Trophoblast cell (in vitro differentiated cells and primary cell): ENCODE data around the gene EGFL7.

Experiments used
- DNase-seq, 2 donors: peaks; one replicate each; pipeline ENCODE4 v3.0.0-alpha.2; 2016
- H2AFZ ChIP-seq: 2 replicates; pipeline ENCODE4 v1.6.1; 2013; ENCODE audit warnings: low read length, moderate library complexity, mild to moderate bottlenecking; ENCODE audit not compliant: insufficient read depth, poor library complexity
- H2AK5ac ChIP-seq: 2 replicates; pipeline ENCODE4 v1.6.1; 2013; ENCODE audit warnings: mild to moderate bottlenecking, low read length
- H2BK120ac ChIP-seq: 2 replicates; pipeline ENCODE4 v1.6.1; 2013; ENCODE audit warnings: low read length, mild to moderate bottlenecking, moderate library complexity; ENCODE audit not compliant: insufficient read depth, poor library complexity
- H2BK12ac ChIP-seq: 2 replicates; pipeline ENCODE4 v1.6.1; 2013; ENCODE audit warnings: mild to moderate bottlenecking, low read length, moderate library complexity
- H2BK5ac ChIP-seq: 2 replicates; pipeline ENCODE4 v1.6.1; 2013; ENCODE audit warnings: low read length, low read depth, moderate library complexity, mild to moderate bottlenecking; ENCODE audit not compliant: poor library complexity
- H3K14ac ChIP-seq: 2 replicates; pipeline ENCODE4 v1.6.1; 2013; ENCODE audit warnings: mild to moderate bottlenecking, low read length
- H3K18ac ChIP-seq: 2 replicates; pipeline ENCODE4 v1.6.1; 2013; ENCODE audit warnings: mild to moderate bottlenecking, low read length
- H3K23ac ChIP-seq: 2 replicates; pipeline ENCODE4 v1.6.1; 2013; ENCODE audit warnings: low read length
- H3K27ac ChIP-seq: 2 replicates; pipeline ENCODE4 v1.5.1; 2013; ENCODE audit warnings: low read depth, mild to moderate bottlenecking, inconsistent platforms, low read length, moderate library complexity
- H3K27me3 ChIP-seq: 2 replicates; pipeline ENCODE4 v1.6.1; 2013; ENCODE audit warnings: inconsistent platforms, mild to moderate bottlenecking, low read length, moderate library complexity; ENCODE audit not compliant: insufficient read depth
- H3K36me3 ChIP-seq, 2 experiments: 1 replicate in 1 of 2; 2 replicates in 1 of 2; pipeline ENCODE4 v1.6.1; 2013; ENCODE audit warnings: low read length in 2 of 2, mild to moderate bottlenecking in 2 of 2, moderate library complexity in 1 of 2; ENCODE audit not compliant: insufficient read depth in 2 of 2, control insufficient read depth in 1 of 2
- H3K4ac ChIP-seq: 2 replicates; pipeline ENCODE4 v1.6.1; 2013; ENCODE audit warnings: low read depth, mild to moderate bottlenecking, low read length, moderate library complexity
- H3K4me1 ChIP-seq, 2 experiments: 1 replicate in 1 of 2; 2 replicates in 1 of 2; pipeline ENCODE4 v1.6.1; 2013; ENCODE audit warnings: low read length in 2 of 2, mild to moderate bottlenecking in 2 of 2, moderate library complexity in 1 of 2; ENCODE audit not compliant: insufficient read depth in 2 of 2, control insufficient read depth in 1 of 2
- H3K4me2 ChIP-seq: 2 replicates; pipeline ENCODE4 v1.6.1; 2013; ENCODE audit warnings: inconsistent platforms, mild to moderate bottlenecking, low read length, moderate library complexity
- H3K4me3 ChIP-seq: 2 replicates; pipeline ENCODE4 v1.5.1; 2013; ENCODE audit warnings: mild to moderate bottlenecking, low read depth, low read length, inconsistent platforms
- H3K79me1 ChIP-seq: one replicate; pipeline ENCODE4 v1.6.1; 2013; ENCODE audit warnings: low read length
- H3K79me2 ChIP-seq: 2 replicates; pipeline ENCODE4 v1.6.1; 2013; ENCODE audit warnings: low read length, mild to moderate bottlenecking; ENCODE audit not compliant: control insufficient read depth, insufficient read depth, poor library complexity
- H3K9ac ChIP-seq: 2 replicates; pipeline ENCODE4 v1.6.1; 2013; ENCODE audit warnings: mild to moderate bottlenecking, low read length
- H3K9me3 ChIP-seq: 2 replicates; pipeline ENCODE4 v1.6.1; 2013; ENCODE audit warnings: low read depth, mild to moderate bottlenecking, control low read depth, inconsistent platforms, low read length; ENCODE audit not compliant: insufficient read depth
- H4K12ac ChIP-seq: 2 replicates; pipeline ENCODE4 v1.6.1; 2013; ENCODE audit warnings: low read depth, mild to moderate bottlenecking, low read length, moderate library complexity
- H4K8ac ChIP-seq: 2 replicates; pipeline ENCODE4 v1.6.1; 2013; ENCODE audit warnings: low read depth, mild to moderate bottlenecking, low read length, moderate library complexity
- H4K91ac ChIP-seq: one replicate; pipeline ENCODE4 v1.6.1; 2013; ENCODE audit warnings: low read depth, mild to moderate bottlenecking, low read length, moderate library complexity
- WGBS: extraction: QIAGEN DNeasy Blood & Tissue Kit; methylation state at CpG from one replicate; pipeline ENCODE4 v1.1.7; 2013; ENCODE audit warnings: missing lambda C conversion rate; ENCODE audit not compliant: insufficient read length, insufficient coverage; ENCODE audit errors: extremely low coverage; 5-methylcytosine and 5-hydroxymethylcytosine counted together

Gene EGFL7

DNA sequence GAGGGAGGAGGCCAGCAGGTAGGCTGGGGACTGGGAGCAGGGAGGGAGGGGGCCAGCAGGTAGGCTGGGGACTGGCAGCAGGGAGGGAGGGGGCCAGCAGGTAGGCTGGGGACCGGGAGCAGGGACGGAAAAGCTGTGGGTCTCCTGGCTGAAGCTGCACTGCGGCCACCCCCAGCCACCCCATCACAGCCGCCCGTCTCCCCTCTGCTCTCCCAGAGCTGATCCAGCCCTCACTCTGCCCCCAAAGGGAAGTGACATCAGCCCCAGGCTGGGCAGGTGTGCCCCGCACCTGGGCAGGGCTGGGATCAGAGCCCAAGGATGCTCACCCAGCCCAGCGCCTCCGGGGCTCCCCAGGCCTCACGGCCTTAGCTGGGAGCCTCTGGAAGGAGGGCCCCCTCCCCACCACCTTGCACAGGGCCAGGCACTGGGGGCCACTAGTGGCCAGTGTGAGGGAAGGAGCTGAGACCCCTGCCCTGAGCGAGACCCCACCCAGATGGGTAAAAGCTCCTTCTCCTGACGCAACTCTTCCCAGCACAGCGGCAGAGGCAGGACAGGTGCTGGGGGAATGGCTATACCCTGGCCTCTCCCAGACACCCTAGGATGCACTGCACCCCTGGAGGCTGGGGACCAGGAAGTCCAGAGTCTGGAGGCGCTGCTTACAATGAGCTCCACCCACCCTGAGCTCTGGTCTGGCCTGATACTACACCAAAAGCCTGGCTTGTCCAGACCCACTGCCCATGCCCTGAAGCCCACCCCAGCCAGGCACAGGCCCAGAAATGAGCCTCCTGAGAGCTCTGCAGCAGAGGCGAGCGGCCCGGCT, 13.0 kb downstream of the EGFL7 start:
- no CpG with 5 or more reads among the region's 16 CpGs for WGBS
- no peak overlapping the region for H4K91ac ChIP-seq

DNA sequence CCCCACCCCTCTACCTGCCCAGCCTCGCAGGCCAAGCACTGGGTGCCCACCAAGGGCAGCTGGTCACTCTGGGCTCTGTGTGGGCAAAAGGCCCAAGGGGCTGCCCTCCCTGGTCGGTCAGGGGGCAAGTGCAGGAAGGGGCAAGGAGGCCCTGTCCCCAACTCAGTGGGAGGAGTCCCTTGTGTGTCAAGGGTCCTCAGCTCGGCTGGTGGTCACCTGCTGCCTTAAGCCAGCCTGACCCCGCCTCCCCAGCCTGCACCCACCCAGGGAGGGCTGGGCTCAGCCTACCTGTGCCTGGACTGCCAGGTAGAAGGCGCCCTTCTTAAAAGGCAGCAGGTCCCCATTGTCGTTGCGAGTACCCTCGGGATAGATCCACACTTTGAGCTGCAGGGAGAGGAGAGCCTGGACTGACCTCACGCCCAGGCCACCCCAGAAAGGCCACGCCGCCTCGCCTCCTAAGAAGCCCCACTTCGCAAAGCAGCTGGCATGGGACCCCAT, 13.6 kb downstream of the EGFL7 start:
- Histone ChIP-seq H4K12ac (no peak overlapping the region), H3K14ac (no peak overlapping the region), H2BK5ac (no peak overlapping the region), H3K4me2 (no peak overlapping the region), H4K8ac (no peak overlapping the region), H3K18ac (no peak overlapping the region), H2AK5ac (peak overlapping the region; percentile 10), H3K79me2 (no peaks in the 10 kb centered on the region), H4K91ac (no peak overlapping the region), H2BK120ac (no peak overlapping the region), H2AFZ (no peak overlapping the region), H3K4me1 (no peaks in the 10 kb centered on the region), H3K27ac (no peak overlapping the region), H3K4me3 (peak overlapping the region; percentile 54), H3K36me3 (peaks cover 2 to 6% of the 10 kb centered on the region in 2 experiments), H3K9ac (no peak overlapping the region), H3K79me1 (no peaks in the 10 kb centered on the region), H3K27me3 (no peaks in the 10 kb centered on the region), H3K23ac (no peak overlapping the region), H2BK12ac (no peak overlapping the region), H3K4ac (no peak overlapping the region), H3K9me3 (no peaks in the 10 kb centered on the region)
- no peak for DNase-seq
- no CpG with 5 or more reads among the region's 13 CpGs for WGBS

More for the DNA sequence above, 13.0 kb downstream of the EGFL7 start:
- Histone ChIP-seq H3K4me2 (no peak overlapping the region), H2AFZ (no peak overlapping the region), H3K4ac (no peak overlapping the region), H2AK5ac (no peak overlapping the region), H2BK12ac (no peak overlapping the region), H2BK5ac (no peak overlapping the region), H3K4me1 (no peaks in the 10 kb centered on the region), H3K9ac (no peak overlapping the region), H3K23ac (no peak overlapping the region), H2BK120ac (no peak overlapping the region), H3K27me3 (no peaks in the 10 kb centered on the region), H3K79me1 (no peaks in the 10 kb centered on the region), H3K79me2 (no peaks in the 10 kb centered on the region), H3K14ac (no peak overlapping the region), H3K27ac (no peak overlapping the region), H3K18ac (no peak overlapping the region), H3K36me3 (peaks cover 2 to 6% of the 10 kb centered on the region in 2 experiments), H3K4me3 (no peak overlapping the region), H3K9me3 (no peaks in the 10 kb centered on the region), H4K12ac (no peak overlapping the region), H4K8ac (no peak overlapping the region)
- DNase-seq: no peak

DNA sequence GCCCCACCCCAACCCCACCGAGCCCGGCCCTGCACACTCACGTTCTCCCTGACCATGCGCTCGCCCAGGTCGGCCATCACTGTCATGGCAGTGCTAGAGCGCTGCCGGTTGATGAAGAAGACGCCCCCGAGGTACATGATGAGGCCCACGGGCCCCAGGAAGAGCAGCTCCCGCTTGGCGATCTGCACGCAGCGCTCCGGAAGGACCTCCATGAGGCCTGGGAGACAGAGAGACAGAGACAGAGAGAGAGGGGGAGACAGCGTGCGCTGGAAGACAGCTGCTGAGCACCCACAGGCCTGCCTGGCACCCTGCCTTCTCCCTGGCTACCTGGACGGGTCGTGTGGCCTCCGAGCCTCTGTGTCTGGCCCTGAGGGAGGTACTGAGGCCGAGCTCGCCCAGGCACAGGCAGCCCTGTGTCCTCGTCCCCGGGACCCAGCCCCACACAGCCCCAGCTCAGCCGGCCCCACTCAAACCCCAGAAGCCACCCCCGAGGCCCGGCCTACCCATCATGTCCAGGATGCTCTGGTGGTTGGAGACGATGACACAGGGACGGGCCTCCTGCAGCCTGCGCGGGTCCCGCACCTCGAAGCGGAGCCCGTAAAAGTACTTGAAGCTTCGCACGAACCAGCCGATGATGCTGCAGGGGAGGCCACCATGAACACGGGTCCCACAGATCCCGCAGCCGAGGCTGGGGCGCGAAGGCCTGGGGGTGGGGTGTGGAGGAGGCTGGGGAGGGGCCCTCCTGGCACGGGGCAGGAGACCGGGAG, 14.4 kb downstream of the EGFL7 start:
- H3K23ac ChIP-seq: no peak overlapping the region
- no peak overlapping the region for H3K18ac ChIP-seq
- DNase-seq: no peak
- H2AFZ ChIP-seq: no peak overlapping the region
- H3K4ac ChIP-seq: no peak overlapping the region
- no peak overlapping the region for H2AK5ac ChIP-seq
- H3K79me2 ChIP-seq: no peaks in the 10 kb centered on the region
- no peak overlapping the region for H3K27ac ChIP-seq
- H3K79me1 ChIP-seq: no peaks in the 10 kb centered on the region
- H4K91ac ChIP-seq: no peak overlapping the region
- no peak overlapping the region for H3K14ac ChIP-seq
- H3K4me2 ChIP-seq: no peak overlapping the region
- WGBS: no CpG with 5 or more reads among the region's 46 CpGs
- no peak overlapping the region for H4K12ac ChIP-seq
- no peak overlapping the region for H2BK5ac ChIP-seq
- no peaks in the 10 kb centered on the region for H3K9me3 ChIP-seq
- no peak overlapping the region for H2BK12ac ChIP-seq
- H3K4me3 ChIP-seq: no peak overlapping the region
- no peaks in the 10 kb centered on the region for H3K4me1 ChIP-seq
- H3K27me3 ChIP-seq: no peaks in the 10 kb centered on the region
- H4K8ac ChIP-seq: no peak overlapping the region
- H2BK120ac ChIP-seq: no peak overlapping the region
- peaks cover 2 to 6% of the 10 kb centered on the region in 2 experiments for H3K36me3 ChIP-seq
- no peak overlapping the region for H3K9ac ChIP-seq

DNA sequence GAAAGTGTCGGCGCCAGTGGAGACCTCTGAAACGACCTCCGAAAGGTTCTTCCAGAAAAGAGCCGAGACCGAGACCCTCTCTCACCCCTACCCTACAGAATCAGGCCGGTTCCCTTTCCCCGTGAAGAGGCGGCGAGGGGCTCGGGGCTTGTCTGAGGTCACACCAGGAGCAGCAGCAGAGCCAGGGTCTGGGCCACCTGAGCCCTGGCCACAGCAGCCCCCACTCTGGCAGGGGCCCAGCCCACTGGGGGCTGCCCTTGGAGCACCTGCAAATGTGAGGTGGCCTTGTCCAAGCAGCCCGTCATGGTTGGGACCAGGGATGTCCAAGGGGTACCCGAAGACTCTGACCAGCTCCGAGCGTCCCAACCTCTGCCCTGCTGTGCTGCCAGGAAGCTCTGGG, 15.3 kb downstream of the EGFL7 start:
- Histone ChIP-seq H3K4ac (no peak overlapping the region), H3K9ac (no peak overlapping the region), H2BK120ac (no peak overlapping the region), H2BK5ac (no peak overlapping the region), H3K4me2 (no peak overlapping the region), H3K4me1 (no peaks in the 10 kb centered on the region), H3K9me3 (no peaks in the 10 kb centered on the region), H4K8ac (no peak overlapping the region), H3K14ac (no peak overlapping the region), H3K79me1 (no peaks in the 10 kb centered on the region), H2BK12ac (no peak overlapping the region), H3K4me3 (no peak overlapping the region), H2AFZ (no peak overlapping the region), H3K79me2 (no peaks in the 10 kb centered on the region), H3K36me3 (peaks cover 0 to 6% of the 10 kb centered on the region in 2 experiments), H4K91ac (no peak overlapping the region), H3K27me3 (no peaks in the 10 kb centered on the region), H3K18ac (no peak overlapping the region), H3K27ac (no peak overlapping the region), H2AK5ac (no peak overlapping the region), H3K23ac (no peak overlapping the region), H4K12ac (no peak overlapping the region)
- no CpG with 5 or more reads among the region's 15 CpGs for WGBS
- DNase-seq: no peak
